GM12865 (cell line): ENCODE measurements around the gene TMEM231.
A peak's percentile ranks its signal among the peaks of the same experiment; 100 is the strongest.
"Not testable (repeated sequence)": the region's sequence is repeated elsewhere in the genome, so short reads cannot be mapped to it uniquely, and the experiment has no call there.

Experiments
- DNase-seq: peaks from one replicate; pipeline ENCODE4 v3.0.0; 2010; ENCODE audit warnings: low read depth
- H3K4me3 ChIP-seq: 2 replicates; pipeline ENCODE4 v1.5.1; 2011; ENCODE audit warnings: mild to moderate bottlenecking, low read depth, low read length, control low read depth
- TF ChIP-seq, protein P1 (sequence below): IDR thresholded peaks from 2 replicates; pipeline ENCODE4 v1.5.1; 2011; ENCODE audit warnings: low read length, control low read depth, low read depth, inconsistent platforms; ENCODE audit not compliant: insufficient read depth; ENCODE audit errors: missing control alignments

The TMEM231 gene, protein sequence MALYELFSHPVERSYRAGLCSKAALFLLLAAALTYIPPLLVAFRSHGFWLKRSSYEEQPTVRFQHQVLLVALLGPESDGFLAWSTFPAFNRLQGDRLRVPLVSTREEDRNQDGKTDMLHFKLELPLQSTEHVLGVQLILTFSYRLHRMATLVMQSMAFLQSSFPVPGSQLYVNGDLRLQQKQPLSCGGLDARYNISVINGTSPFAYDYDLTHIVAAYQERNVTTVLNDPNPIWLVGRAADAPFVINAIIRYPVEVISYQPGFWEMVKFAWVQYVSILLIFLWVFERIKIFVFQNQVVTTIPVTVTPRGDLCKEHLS

DNA sequence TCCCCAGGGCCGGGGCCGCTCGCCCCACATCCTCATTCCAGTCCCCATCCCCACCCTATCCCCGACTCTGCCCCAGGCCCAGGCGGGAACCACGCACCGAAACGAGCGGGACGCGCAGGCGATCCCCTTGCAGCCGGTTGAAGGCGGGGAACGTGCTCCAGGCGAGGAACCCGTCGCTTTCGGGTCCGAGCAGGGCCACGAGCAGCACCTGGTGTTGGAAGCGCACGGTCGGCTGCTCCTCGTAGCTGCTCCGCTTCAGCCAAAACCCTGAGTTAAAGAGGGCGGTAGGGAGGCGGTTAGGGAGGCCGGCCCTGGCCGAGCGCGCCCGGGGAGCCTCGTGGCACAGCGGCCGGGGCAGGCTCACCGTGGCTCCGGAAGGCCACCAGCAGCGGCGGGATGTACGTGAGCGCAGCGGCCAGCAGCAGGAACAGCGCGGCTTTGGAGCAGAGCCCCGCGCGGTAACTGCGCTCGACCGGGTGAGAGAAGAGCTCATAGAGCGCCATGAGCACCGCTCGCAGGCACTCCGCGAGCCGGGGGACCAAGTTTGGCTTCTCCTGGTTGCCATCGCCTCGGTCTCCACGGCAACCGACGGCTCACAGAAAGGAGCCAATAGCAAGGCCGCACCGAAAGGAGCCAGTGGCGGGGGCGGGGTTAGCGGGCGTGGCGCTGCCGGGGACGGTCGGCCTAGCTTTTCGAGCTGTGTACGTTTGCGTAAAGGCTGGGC lies at the start of gene TMEM231:
Gene TMEM231 (minus strand): TSS at position 546 of the 724 bp plus-strand sequence. CDS start 43 bp downstream, at position 503.
- peak within 1 kb of the TSS; percentile 67 for H3K4me3 ChIP-seq
- TF ChIP-seq, protein P1, sequence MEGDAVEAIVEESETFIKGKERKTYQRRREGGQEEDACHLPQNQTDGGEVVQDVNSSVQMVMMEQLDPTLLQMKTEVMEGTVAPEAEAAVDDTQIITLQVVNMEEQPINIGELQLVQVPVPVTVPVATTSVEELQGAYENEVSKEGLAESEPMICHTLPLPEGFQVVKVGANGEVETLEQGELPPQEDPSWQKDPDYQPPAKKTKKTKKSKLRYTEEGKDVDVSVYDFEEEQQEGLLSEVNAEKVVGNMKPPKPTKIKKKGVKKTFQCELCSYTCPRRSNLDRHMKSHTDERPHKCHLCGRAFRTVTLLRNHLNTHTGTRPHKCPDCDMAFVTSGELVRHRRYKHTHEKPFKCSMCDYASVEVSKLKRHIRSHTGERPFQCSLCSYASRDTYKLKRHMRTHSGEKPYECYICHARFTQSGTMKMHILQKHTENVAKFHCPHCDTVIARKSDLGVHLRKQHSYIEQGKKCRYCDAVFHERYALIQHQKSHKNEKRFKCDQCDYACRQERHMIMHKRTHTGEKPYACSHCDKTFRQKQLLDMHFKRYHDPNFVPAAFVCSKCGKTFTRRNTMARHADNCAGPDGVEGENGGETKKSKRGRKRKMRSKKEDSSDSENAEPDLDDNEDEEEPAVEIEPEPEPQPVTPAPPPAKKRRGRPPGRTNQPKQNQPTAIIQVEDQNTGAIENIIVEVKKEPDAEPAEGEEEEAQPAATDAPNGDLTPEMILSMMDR, result peak; percentile 6
- DNase-seq, result peak; percentile 96

DNA sequence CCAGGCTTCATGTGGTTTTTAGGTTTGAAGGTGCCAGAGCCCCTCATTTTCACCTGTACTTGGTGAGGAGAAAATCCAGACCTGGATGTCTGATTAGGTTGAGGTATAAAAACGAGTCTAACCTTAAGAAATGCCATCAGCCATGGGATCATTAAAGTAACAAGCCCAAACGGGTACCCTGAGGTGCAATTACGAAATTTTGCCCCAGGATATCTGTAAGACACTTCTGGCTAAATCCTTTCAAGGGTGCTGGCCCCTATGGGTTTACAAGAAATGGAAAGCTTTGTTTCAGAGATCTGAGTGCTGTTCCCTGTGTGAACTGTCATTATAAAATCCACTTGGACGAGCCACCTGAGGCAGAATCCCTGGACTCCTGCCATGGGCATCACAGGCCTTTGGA lies 47.2 kb upstream of the TMEM231 start:
- no peak overlapping the region for H3K4me3 ChIP-seq
- TF ChIP-seq, protein P1, result no peak
- DNase-seq, result no peak

DNA sequence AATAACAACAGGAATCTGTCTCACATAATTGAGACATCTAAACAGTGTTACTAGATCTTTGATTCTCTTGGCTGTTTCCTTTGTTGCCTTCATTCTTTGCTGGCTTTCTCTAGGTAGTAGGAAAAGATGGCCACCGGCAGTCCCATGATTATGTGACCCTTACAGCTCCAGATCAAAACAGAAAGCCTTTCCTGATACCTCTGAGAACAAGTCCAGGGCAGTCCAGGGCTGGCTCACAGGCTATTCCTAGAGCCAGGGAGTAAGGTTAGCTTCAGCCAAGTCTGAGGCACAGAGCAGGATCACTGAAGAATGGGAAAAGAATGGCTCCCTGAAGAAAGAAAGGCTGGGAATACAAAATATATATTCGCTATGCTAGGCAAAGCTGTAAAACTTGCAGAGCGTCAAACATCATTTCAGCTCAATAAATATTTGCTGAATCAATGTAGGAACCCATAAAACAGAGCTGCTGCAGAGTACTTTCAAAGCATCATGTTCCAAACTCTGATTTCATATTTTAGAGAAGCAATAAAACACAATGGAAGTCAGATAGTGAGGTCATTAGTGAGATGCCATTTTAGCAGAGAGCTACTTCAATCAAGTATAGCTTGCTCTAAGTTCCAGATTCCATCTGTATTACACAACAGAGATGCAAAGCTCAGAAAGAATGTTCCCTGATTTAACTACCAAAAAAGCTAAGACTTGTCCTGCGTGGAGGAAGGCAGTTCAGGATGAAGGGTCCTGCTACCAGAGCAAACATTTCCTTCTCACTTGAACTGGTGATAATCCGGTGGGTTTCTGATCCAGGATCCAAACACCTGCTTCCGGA lies 43.6 kb upstream of the TMEM231 start:
- TF ChIP-seq, protein P1, result no peak
- H3K4me3 ChIP-seq, result no peak overlapping the region
- DNase-seq, result no peak

DNA sequence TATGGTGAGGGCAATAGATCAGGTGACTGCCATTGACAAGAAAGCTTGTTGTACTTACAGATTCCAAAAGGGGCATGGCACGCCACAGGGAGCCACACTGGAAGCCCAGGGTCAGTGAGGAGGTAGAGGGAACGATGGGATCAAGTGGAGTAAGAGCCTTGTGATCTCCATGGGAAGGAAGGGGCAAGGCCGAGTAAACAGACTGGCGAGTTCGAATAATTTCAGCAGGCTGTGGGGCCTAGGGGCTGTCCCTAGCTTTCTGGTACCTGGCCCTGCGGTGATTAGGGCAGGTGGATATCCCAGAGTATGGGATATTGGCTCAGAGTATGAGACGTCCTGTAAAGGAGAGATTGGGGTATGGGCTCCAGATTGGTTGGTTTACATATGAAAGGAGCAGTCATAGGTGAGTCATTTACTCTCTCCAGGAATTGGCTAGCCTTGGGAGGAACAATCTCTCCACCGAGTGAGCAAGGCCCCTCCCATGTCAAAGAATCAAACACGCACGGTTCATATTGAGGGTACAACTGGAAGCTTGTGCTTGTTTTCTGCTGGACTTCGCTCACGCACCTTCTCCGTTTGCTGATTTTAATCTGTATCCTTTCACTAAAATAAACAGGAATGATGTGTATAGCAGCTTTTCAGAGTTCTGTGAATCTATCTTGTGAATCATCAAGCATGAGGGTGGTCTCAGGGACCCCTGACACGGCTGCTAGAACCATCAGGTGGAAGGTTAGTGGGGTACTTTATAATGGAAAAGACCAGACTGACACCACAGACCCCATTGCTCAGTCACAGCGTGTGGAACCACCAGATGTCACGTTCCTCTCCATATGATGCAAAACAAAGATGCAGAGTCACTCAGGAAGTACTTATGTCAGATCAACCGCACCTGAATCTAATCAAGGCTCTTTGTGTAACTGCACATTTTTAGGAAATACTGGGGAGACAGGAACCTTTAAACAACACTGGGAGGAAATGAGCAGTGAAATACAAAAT lies 38.1 kb upstream of the TMEM231 start:
- H3K4me3 ChIP-seq, result no peak overlapping the region
- TF ChIP-seq, protein P1, result no peak
- no peak for DNase-seq

DNA sequence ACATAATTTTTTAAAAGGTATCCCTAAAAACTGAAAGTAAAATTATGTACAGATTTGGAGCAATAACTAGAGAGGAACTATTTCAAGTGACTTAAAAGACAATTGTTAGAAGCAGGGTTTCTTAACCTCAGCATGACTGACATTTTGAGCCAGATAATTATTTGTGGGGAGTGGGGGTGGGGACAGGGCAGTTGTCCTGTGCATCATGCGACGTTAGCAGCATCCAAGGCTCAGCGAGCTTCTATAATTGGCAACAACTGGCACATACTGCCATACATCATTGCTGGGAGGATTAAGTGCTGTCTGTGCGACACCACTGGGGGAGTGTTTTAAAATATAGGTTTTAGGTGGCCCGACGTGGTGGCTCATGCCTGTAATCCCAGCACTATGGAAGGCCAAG lies 37.3 kb upstream of the TMEM231 start:
- no peak overlapping the region for H3K4me3 ChIP-seq
- no peak for DNase-seq
- TF ChIP-seq, protein P1, result no peak

DNA sequence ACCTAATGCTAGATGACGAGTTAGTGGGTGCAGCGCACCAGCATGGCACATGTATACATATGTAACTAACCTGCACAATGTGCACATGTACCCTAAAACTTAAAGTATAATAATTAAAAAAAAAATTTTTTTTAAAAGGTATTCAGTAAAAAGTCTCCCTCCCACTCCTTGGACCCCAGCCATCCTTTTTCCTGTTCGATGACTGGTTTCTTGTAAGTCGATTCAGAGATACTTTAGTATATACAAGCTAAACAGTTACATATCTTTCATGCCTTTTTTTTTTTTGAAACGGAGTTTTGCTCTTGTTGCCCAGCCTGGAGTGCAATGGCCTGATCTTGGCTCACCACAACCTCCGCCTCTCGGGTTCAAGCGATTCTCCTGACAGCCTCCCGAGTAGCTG lies 35.9 kb upstream of the TMEM231 start:
- not testable (repeated sequence) for H3K4me3 ChIP-seq, DNase-seq
